ENCODE results near the gene CHD8.

Gene CHD8

GRCh38 chr14:21408147-21408546, 47.8 kb downstream of the CHD8 start:
- no peak for TF ChIP-seq ISL1 (CRISPR knock-in tag; IDR thresholded peaks at IDR 0.05)
- no peak for TF ChIP-seq ZNF70 (CRISPR knock-in tag; IDR thresholded peaks at IDR 0.05)
- no peak for TF ChIP-seq RARB (CRISPR knock-in tag; IDR thresholded peaks at IDR 0.05)
- TF ChIP-seq PATZ1 (CRISPR knock-in tag; IDR thresholded peaks at IDR 0.05; ENCODE audit: borderline replicate concordance): no peak
- no peak for TF ChIP-seq TOX (CRISPR knock-in tag; IDR thresholded peaks at IDR 0.05; ENCODE audit: borderline replicate concordance)
- TF ChIP-seq ZC3H10 (CRISPR knock-in tag; IDR thresholded peaks at IDR 0.05): no peak
- no peak for TF ChIP-seq TCF4 (CRISPR knock-in tag; IDR thresholded peaks at IDR 0.05; ENCODE audit: borderline replicate concordance)
- no peak for TF ChIP-seq PPARA (CRISPR knock-in tag; IDR thresholded peaks at IDR 0.05; ENCODE audit: borderline replicate concordance)
- no peak for TF ChIP-seq ZNF8 (CRISPR knock-in tag; IDR thresholded peaks at IDR 0.05)
- TF ChIP-seq POU6F1 (CRISPR knock-in tag; IDR thresholded peaks at IDR 0.05; ENCODE audit: borderline replicate concordance, low read depth): no peak
- TF ChIP-seq OSR1 (CRISPR knock-in tag; IDR thresholded peaks at IDR 0.05): no peak
- TF ChIP-seq CSDC2 (CRISPR knock-in tag; IDR thresholded peaks at IDR 0.05): no peak
- TF ChIP-seq GLIS3 (CRISPR knock-in tag; IDR thresholded peaks at IDR 0.05): no peak
- TF ChIP-seq TSHZ2 (CRISPR knock-in tag; IDR thresholded peaks at IDR 0.05): no peak
- no peak for TF ChIP-seq CSRNP3 (CRISPR knock-in tag; IDR thresholded peaks at IDR 0.05)
- no peak for TF ChIP-seq ZNF565 (CRISPR knock-in tag; conservative IDR thresholded peaks at IDR 0.05; ENCODE audit: low read depth)
- no peak for TF ChIP-seq ZFP3 (CRISPR knock-in tag; IDR thresholded peaks at IDR 0.05)
- TF ChIP-seq CREB5 (CRISPR knock-in tag; IDR thresholded peaks at IDR 0.05; ENCODE audit: low read depth): no peak
- ATAC-seq: peak; percentile 93

GRCh38 chr14:21406213-21406612, 49.7 kb downstream of the CHD8 start:
- no peak for ATAC-seq
- TF ChIP-seq RARB (CRISPR knock-in tag; IDR thresholded peaks at IDR 0.05): no peak
- no peak for TF ChIP-seq CSDC2 (CRISPR knock-in tag; IDR thresholded peaks at IDR 0.05)
- TF ChIP-seq TSHZ2 (CRISPR knock-in tag; IDR thresholded peaks at IDR 0.05): no peak
- TF ChIP-seq SNAI2 (CRISPR knock-in tag; IDR thresholded peaks at IDR 0.05): no peak
- no peak for TF ChIP-seq ZNF8 (CRISPR knock-in tag; IDR thresholded peaks at IDR 0.05)
- TF ChIP-seq ZNF70 (CRISPR knock-in tag; IDR thresholded peaks at IDR 0.05): no peak
- TF ChIP-seq CSRNP3 (CRISPR knock-in tag; IDR thresholded peaks at IDR 0.05): no peak
- no peak for TF ChIP-seq ISL1 (CRISPR knock-in tag; IDR thresholded peaks at IDR 0.05)
- no peak for TF ChIP-seq ZNF565 (CRISPR knock-in tag; conservative IDR thresholded peaks at IDR 0.05; ENCODE audit: low read depth)
- TF ChIP-seq GLIS3 (CRISPR knock-in tag; IDR thresholded peaks at IDR 0.05): no peak
- TF ChIP-seq ZFP3 (CRISPR knock-in tag; IDR thresholded peaks at IDR 0.05): no peak
- TF ChIP-seq TOX (CRISPR knock-in tag; IDR thresholded peaks at IDR 0.05; ENCODE audit: borderline replicate concordance): no peak
